ENCODE data around the gene HOXB2. TPM values are rescaled to one million over a fixed set of nuclear protein-coding genes. Genes with fewer than 3 reads are reported as not detected.

Gene HOXB2
- total and polyA plus RNA-seq, 2 experiments from 2014 or later, result not detected

GRCh38 chr17:48565022-48565554 lies 20.2 kb upstream of the HOXB2 start (continued):
- TF ChIP-seq ZNF462 (CRISPR knock-in tag; IDR thresholded peaks at IDR 0.05), result no peak

GRCh38 chr17:48564188-48565021 lies 19.5 kb upstream of the HOXB2 start:
- Mint-ChIP-seq H3K27me3 (ENCODE audit: insufficient read depth, low read depth, poor library complexity) (peaks cover 46% of the 10 kb centered on the region), H3K27ac (no peak overlapping the region), H3K36me3 (ENCODE audit: low read depth) (no peaks in the 10 kb centered on the region), H3K4me3 (0 out of 3 replicates have a peak overlapping the region, but pooled peaks have one; percentile 5), H3K4me1 (peaks cover 23% of the 10 kb centered on the region), H3K9me3 (no peaks in the 10 kb centered on the region; the same call in 2 of the 3 replicates)
- peaks cover 62% of the 10 kb centered on the region for H4K20me1 ChIP-seq (replicated peaks; ENCODE audit: insufficient read depth)
- H3K79me2 ChIP-seq (replicated peaks; ENCODE audit: insufficient read depth), result no peaks in the 10 kb centered on the region
- H3K9me2 ChIP-seq (ENCODE audit: insufficient read depth), result no peaks in the 10 kb centered on the region
- peaks cover 66% of the 10 kb centered on the region for H3K4me1 ChIP-seq (ENCODE audit: insufficient read depth)
- no peak for TF ChIP-seq REST (IDR thresholded peaks at IDR 0.05; ENCODE audit: unreplicated experiment)
- no peak for TF ChIP-seq ZNF114 (CRISPR knock-in tag; IDR thresholded peaks at IDR 0.05)
- TF ChIP-seq ZNF331 (CRISPR knock-in tag; IDR thresholded peaks at IDR 0.05; ENCODE audit: low read depth), result no peak
- TF ChIP-seq CTCF (conservative IDR thresholded peaks at IDR 0.05; ENCODE audit: low read depth in 2 of 2), result no peak
- TF ChIP-seq EZH2 (IDR thresholded peaks at IDR 0.05; ENCODE audit: low read depth, unreplicated experiment), result peak; percentile 99
- no peak for TF ChIP-seq JUNB (IDR thresholded peaks at IDR 0.05; ENCODE audit: unreplicated experiment)
- no peak for TF ChIP-seq STAT1 (IDR thresholded peaks at IDR 0.05; ENCODE audit: unreplicated experiment)
- peak; percentile 57 for TF ChIP-seq EZH2phosphoT487 (IDR thresholded peaks at IDR 0.05; ENCODE audit: unreplicated experiment)
- DNase-seq (ENCODE audit: low spot score), result no peak
- no peaks in the 10 kb centered on the region for H3K36me3 ChIP-seq (ENCODE audit: insufficient read depth)
- H2AFZ ChIP-seq, result no peak overlapping the region; the same call in 1 of the 2 replicates
- H3K27me3 ChIP-seq (ENCODE audit: insufficient read depth), result peaks cover 100% of the 10 kb centered on the region
- H3K4me3 ChIP-seq, result peak overlapping the region; percentile 49
- H3K4me2 ChIP-seq, result peak overlapping the region; percentile 69
- H3F3A ChIP-seq (replicated peaks; ENCODE audit: low read depth), result peaks cover 54% of the 10 kb centered on the region
- ATAC-seq, result peak; percentile 41
- H3K27ac ChIP-seq (ENCODE audit: low read depth), result no peak overlapping the region

Data from GM23338 (cell line).